ENCODE data around the gene SELENOO. TPM values are rescaled to one million over a fixed set of nuclear protein-coding genes. Genes with fewer than 3 reads are reported as not detected.
A peak's percentile ranks its signal among the peaks of the same experiment; 100 is the strongest.

The SELENOO gene
- total RNA-seq, 1 experiment from 2014 or later: 27.0 TPM

DNA sequence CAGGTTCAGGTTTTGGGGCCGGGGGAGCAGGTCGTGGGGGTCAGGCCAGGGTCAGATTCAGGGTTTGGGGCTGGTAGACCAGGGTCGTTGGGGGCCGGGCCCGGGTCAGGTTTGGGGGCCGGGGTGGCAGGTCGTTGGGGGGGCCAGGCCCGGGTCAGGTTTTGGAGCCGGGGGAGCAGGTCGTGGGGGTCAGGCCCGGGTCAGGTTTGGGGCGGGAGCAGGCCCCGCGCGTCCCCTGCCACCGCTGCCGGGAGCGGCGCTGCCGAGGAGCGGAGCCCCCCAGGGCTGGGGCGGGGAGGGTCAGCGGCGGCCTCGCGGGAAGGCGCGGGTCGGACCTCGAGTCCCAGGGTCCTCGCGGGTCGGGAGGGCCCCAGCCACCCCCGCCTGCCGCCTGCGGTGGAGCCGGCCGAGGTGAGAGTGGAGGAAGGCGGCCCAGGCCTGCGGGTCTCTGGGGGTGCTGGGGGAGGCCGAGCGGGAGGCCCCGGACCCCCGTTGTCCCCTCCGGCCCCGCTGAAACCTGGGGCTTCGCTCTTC, 14.6 kb upstream of the SELENOO start (continued):
- TF ChIP-seq SP1 (CRISPR knock-in tag; conservative IDR thresholded peaks at IDR 0.05): no peak; the same call in 1 of the 2 replicates

DNA sequence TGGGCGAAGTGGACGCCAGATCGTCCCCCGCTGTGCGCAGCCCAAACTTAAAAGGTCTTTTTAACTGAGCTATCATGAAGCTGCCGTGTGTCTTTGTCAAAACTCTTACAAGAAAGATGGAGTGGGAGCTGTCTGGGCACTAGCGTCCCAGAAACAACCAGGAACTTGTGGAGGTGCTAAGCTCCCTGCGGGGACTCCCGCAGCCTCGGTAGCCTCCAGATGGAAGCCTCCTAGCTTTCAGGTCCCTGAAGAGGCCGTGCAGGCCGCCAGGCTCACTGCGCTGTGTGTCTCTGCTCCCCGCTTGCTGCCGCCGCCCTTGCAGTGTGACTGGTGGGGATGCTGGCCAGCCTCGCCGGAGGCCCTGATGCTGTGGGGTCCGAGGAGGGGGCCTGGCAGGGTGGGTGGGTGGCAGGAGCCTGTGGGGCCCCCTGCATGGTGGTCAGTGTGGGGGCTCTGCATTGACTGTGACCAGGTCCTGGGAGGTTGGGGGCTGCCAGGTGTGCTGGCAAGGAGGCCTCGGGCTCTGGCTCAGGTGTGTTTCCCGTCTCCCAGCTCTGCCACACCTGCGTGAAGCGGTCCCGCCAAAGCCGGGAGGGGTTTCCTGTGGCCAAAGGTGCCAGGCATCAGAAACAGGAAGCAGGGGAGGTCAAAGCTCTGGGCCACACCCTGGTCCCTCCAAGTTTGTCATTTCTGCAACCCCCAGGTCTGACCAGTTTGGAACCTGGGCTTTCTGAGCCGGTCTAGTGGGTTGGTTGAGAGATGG, 13.9 kb upstream of the SELENOO start:
- no peaks in the 10 kb centered on the region; the same call in 1 of the 2 replicates for H3K36me3 Mint-ChIP-seq
- TF ChIP-seq ZBTB21 (CRISPR knock-in tag; IDR thresholded peaks at IDR 0.05; ENCODE audit: borderline replicate concordance) (no peak), ZNF317 (CRISPR knock-in tag; IDR thresholded peaks at IDR 0.05; ENCODE audit: borderline replicate concordance, low read depth) (no peak), NR3C1 (CRISPR knock-in tag; conservative IDR thresholded peaks at IDR 0.05; ENCODE audit: low read depth) (no peak), E2F4 (CRISPR knock-in tag; IDR thresholded peaks at IDR 0.05; ENCODE audit: borderline replicate concordance, low read depth) (no peak), AR (CRISPR knock-in tag; IDR thresholded peaks at IDR 0.05) (no peak), CBFB (CRISPR knock-in tag; IDR thresholded peaks at IDR 0.05; ENCODE audit: low read depth) (no peak), ZNF396 (CRISPR knock-in tag; IDR thresholded peaks at IDR 0.05; ENCODE audit: borderline replicate concordance) (no peak), GRHL2 (CRISPR knock-in tag; IDR thresholded peaks at IDR 0.05; ENCODE audit: insufficient replicate concordance, severe bottlenecking) (no peak), OVOL2 (CRISPR knock-in tag; IDR thresholded peaks at IDR 0.05; ENCODE audit: borderline replicate concordance) (no peak), SMAD3 (CRISPR knock-in tag; IDR thresholded peaks at IDR 0.05; ENCODE audit: borderline replicate concordance) (no peak), JAZF1 (CRISPR knock-in tag; IDR thresholded peaks at IDR 0.05) (no peak), SP1 (CRISPR knock-in tag; conservative IDR thresholded peaks at IDR 0.05) (no peak)
- TF ChIP-seq, protein P1, sequence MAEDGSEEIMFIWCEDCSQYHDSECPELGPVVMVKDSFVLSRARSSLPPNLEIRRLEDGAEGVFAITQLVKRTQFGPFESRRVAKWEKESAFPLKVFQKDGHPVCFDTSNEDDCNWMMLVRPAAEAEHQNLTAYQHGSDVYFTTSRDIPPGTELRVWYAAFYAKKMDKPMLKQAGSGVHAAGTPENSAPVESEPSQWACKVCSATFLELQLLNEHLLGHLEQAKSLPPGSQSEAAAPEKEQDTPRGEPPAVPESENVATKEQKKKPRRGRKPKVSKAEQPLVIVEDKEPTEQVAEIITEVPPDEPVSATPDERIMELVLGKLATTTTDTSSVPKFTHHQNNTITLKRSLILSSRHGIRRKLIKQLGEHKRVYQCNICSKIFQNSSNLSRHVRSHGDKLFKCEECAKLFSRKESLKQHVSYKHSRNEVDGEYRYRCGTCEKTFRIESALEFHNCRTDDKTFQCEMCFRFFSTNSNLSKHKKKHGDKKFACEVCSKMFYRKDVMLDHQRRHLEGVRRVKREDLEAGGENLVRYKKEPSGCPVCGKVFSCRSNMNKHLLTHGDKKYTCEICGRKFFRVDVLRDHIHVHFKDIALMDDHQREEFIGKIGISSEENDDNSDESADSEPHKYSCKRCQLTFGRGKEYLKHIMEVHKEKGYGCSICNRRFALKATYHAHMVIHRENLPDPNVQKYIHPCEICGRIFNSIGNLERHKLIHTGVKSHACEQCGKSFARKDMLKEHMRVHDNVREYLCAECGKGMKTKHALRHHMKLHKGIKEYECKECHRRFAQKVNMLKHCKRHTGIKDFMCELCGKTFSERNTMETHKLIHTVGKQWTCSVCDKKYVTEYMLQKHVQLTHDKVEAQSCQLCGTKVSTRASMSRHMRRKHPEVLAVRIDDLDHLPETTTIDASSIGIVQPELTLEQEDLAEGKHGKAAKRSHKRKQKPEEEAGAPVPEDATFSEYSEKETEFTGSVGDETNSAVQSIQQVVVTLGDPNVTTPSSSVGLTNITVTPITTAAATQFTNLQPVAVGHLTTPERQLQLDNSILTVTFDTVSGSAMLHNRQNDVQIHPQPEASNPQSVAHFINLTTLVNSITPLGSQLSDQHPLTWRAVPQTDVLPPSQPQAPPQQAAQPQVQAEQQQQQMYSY (CRISPR knock-in tag; IDR thresholded peaks at IDR 0.05): no peak
- peak overlapping the region; percentile 93 for H3K4me3 Mint-ChIP-seq
- CTCF ChIA-PET: interaction anchor here (1.1 to 1.6 kb wide), 2 partner anchors 38 to 54 kb away, joined by 4 to 8 read pairs; no protein-coding TSS in a partner anchor
- ATAC-seq (no peak), DNase-seq (ENCODE audit: low spot score) (no peak)
- POLR2A ChIA-PET: no interaction called here
- H3K9me3 Mint-ChIP-seq: no peaks in the 10 kb centered on the region
- H3K27ac Mint-ChIP-seq: peak overlapping the region; percentile 71; the same call in 1 of the 2 replicates
- H3K27me3 Mint-ChIP-seq (ENCODE audit: low read depth): no peaks in the 10 kb centered on the region; the same call in 1 of the 2 replicates
- H3K4me1 Mint-ChIP-seq: peaks cover 19% of the 10 kb centered on the region

GRCh38 chr22:50188356-50188755, 12.5 kb upstream of the SELENOO start:
- Mint-ChIP-seq H3K9me3 (no peaks in the 10 kb centered on the region), H3K27ac (no peak overlapping the region), H3K27me3 (ENCODE audit: low read depth) (no peaks in the 10 kb centered on the region; the same call in 1 of the 2 replicates), H3K36me3 (no peaks in the 10 kb centered on the region; the same call in 1 of the 2 replicates), H3K4me3 (no peak overlapping the region), H3K4me1 (peaks cover 19% of the 10 kb centered on the region)
- ATAC-seq (no peak), DNase-seq (ENCODE audit: low spot score) (no peak)
- ChIA-PET CTCF (no interaction called here), POLR2A (no interaction called here)
- TF ChIP-seq IRF2 (CRISPR knock-in tag; IDR thresholded peaks at IDR 0.05; ENCODE audit: borderline replicate concordance, low read depth) (no peak), NR3C1 (CRISPR knock-in tag; conservative IDR thresholded peaks at IDR 0.05; ENCODE audit: low read depth) (no peak), JAZF1 (CRISPR knock-in tag; IDR thresholded peaks at IDR 0.05) (no peak), ZBTB21 (CRISPR knock-in tag; IDR thresholded peaks at IDR 0.05; ENCODE audit: borderline replicate concordance) (no peak)
- TF ChIP-seq, protein P2, sequence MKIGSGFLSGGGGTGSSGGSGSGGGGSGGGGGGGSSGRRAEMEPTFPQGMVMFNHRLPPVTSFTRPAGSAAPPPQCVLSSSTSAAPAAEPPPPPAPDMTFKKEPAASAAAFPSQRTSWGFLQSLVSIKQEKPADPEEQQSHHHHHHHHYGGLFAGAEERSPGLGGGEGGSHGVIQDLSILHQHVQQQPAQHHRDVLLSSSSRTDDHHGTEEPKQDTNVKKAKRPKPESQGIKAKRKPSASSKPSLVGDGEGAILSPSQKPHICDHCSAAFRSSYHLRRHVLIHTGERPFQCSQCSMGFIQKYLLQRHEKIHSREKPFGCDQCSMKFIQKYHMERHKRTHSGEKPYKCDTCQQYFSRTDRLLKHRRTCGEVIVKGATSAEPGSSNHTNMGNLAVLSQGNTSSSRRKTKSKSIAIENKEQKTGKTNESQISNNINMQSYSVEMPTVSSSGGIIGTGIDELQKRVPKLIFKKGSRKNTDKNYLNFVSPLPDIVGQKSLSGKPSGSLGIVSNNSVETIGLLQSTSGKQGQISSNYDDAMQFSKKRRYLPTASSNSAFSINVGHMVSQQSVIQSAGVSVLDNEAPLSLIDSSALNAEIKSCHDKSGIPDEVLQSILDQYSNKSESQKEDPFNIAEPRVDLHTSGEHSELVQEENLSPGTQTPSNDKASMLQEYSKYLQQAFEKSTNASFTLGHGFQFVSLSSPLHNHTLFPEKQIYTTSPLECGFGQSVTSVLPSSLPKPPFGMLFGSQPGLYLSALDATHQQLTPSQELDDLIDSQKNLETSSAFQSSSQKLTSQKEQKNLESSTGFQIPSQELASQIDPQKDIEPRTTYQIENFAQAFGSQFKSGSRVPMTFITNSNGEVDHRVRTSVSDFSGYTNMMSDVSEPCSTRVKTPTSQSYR (CRISPR knock-in tag; IDR thresholded peaks at IDR 0.05): no peak
- TF ChIP-seq, protein P1 (CRISPR knock-in tag; IDR thresholded peaks at IDR 0.05): no peak

Data from WTC11 (cell line).